SH-SY5Y (cell line): Measurements from ENCODE around the gene ANTXR2.

Experiments used
- GATA2 ChIP-seq: IDR thresholded peaks from 2 replicates; pipeline ENCODE4 v1.6.1; 2011; ENCODE audit warnings: mild to moderate bottlenecking, low read depth, low read length
- GATA3 ChIP-seq: IDR thresholded peaks from 2 replicates; pipeline ENCODE4 v1.6.1; 2011; ENCODE audit warnings: low read depth, mild to moderate bottlenecking, low read length, moderate library complexity

DNA sequence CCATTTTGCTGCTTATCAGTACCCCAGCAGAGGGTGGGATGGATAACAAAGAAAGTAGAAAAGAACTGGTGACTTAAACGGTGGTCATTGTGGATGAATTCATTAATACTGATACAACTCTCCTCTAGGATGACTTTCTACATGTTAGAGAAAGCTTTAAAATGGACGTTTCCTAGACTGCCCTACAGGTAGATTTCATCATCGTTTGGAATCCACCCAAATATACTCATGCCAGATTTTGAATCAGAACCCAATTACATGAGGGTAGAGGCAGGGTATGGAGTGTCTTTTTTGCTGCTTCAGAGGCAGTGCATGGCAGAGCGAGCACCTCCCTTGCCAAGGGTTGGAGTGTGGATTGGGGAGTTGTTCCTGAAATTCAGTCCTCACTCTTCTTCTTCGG lies 13.3 kb upstream of the ANTXR2 start:
- TF ChIP-seq GATA2 (no peak), GATA3 (no peak)
